Sigmoid colon (tissue), 4 donors: ENCODE measurements around the gene SUGP2.

Experiments used
- POLR2A ChIP-seq, 2 donors: fragments of 450-650 bp; IDR thresholded peaks; one replicate each; pipeline ENCODE4 v1.6.1; 2016; ENCODE audit warnings: antibody characterized with exemption in 2 of 2, mild to moderate bottlenecking in 2 of 2, moderate library complexity in 2 of 2
- POLR2AphosphoS5 ChIP-seq, 4 donors: sonication (generic); formaldehyde crosslinking; IDR thresholded peaks; one replicate each; pipeline ENCODE4 v1.6.1; 2017; ENCODE audit warnings: antibody characterized with exemption in 4 of 4
- TF ChIP-seq, protein P1 (sequence below), 4 experiments: fragments of 450-650 bp in 3 of 4; fragments of 200-600 bp in 1 of 4; IDR thresholded peaks; one replicate each; pipeline ENCODE4 v1.5.1; 2016 to 2019; ENCODE audit warnings: antibody characterized with exemption in 4 of 4, mild to moderate bottlenecking in 3 of 4, moderate library complexity in 2 of 4

DNA sequence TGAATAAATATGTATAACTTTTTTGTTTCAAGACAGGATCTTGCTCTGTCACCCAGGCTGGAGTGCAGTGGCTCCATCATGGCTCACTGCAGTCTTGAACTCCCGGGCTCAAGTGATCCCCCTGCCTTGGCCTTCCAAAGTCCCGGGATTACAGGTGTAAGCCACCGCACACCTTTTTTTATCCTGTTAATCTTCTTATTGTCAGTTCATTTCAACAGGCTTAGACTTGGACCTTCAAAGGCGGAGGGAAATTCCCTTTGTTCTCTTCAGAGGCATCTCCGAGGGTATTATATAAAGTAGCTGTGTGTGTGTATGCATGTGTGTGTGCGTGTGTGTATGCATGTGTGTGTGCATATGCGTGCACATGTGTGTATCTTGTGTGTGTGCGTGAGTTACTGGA is 35.0 kb downstream of the SUGP2 start:
- TF ChIP-seq, protein P1, sequence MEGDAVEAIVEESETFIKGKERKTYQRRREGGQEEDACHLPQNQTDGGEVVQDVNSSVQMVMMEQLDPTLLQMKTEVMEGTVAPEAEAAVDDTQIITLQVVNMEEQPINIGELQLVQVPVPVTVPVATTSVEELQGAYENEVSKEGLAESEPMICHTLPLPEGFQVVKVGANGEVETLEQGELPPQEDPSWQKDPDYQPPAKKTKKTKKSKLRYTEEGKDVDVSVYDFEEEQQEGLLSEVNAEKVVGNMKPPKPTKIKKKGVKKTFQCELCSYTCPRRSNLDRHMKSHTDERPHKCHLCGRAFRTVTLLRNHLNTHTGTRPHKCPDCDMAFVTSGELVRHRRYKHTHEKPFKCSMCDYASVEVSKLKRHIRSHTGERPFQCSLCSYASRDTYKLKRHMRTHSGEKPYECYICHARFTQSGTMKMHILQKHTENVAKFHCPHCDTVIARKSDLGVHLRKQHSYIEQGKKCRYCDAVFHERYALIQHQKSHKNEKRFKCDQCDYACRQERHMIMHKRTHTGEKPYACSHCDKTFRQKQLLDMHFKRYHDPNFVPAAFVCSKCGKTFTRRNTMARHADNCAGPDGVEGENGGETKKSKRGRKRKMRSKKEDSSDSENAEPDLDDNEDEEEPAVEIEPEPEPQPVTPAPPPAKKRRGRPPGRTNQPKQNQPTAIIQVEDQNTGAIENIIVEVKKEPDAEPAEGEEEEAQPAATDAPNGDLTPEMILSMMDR (IDR thresholded peaks at IDR 0.05), result no peak
- no peak for TF ChIP-seq POLR2A (IDR thresholded peaks at IDR 0.05)
- no peak for TF ChIP-seq POLR2AphosphoS5 (IDR thresholded peaks at IDR 0.05)
